ENCODE data around the gene TMEM163. TPM values are rescaled to one million over a fixed set of nuclear protein-coding genes. Genes with fewer than 3 reads are reported as not detected.
"Not testable (repeated sequence)": the region's sequence is repeated elsewhere in the genome, so short reads cannot be mapped to it uniquely, and the experiment has no call there.

The TMEM163 gene
- total RNA-seq, 2 experiments from 2014 or later, result not detected

DNA sequence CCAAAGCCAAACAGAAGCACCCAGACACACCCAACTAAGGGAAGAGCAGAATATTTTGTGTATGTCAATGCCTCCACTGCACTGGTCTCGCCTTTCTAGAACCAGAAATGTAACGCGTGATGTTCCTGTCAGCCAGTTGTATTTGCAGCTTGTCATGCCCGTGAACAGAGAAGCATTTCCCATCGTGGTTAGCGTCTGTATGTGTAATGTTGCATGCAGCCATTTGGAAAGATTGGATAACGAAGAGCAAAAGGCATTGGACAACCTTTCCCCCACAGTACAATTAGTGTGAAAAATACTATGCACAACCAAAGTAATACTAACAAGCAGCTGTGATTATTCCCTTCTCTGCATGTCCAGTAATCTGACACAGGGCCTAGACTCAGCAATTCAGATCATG lies 140.5 kb downstream of the TMEM163 start:
- no peak for DNase-seq
- Mint-ChIP-seq H3K27ac (no peak overlapping the region), H3K36me3 (no peaks in the 10 kb centered on the region), H3K9me3 (no peaks in the 10 kb centered on the region), H3K4me3 (no peak overlapping the region), H3K4me1 (peaks cover 11% of the 10 kb centered on the region), H3K27me3 (no peaks in the 10 kb centered on the region)

DNA sequence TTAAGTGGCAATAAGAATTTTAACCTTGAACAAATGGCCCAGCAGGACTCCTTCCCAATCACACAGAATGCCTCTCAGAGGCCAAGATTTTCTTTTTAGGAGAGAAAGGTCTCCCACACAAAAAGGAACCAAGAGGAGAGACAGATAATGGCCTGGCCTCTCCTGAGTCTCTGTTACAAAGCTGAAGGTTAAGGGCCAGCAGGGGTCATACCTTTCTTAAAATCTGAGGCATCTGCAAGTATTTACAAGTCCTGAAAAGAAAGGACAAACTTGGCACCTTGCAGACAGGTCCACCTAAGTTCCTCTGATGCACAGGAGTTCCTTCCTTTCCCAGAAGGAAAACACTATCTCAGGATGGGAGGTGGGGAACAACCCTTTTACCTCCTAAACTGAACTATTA lies 142.3 kb downstream of the TMEM163 start:
- H3K27me3 Mint-ChIP-seq, result no peaks in the 10 kb centered on the region
- H3K4me1 Mint-ChIP-seq, result no peaks in the 10 kb centered on the region
- no peak overlapping the region for H3K27ac Mint-ChIP-seq
- H3K36me3 Mint-ChIP-seq, result no peaks in the 10 kb centered on the region
- H3K4me3 Mint-ChIP-seq, result no peak overlapping the region
- no peak for DNase-seq
- H3K9me3 Mint-ChIP-seq, result no peaks in the 10 kb centered on the region

DNA sequence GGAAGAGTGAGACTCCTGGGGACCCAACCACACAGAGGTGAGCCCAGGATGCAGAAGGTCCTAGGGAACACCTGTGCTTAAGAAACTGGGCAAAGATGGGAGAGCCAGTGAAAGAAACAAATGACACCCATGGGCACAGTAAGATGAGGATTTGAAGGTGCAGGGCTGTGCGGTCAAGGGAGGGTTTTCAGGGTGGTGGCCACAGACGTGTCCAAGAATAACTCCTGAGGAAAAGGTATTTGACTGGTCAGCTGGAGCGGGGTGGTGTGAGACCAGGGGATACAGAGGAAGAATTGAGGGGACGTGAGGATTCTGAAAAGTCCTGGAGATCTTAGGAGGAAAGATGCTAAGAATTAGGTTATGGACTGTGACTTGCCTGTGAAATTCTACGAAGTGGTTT lies 142.9 kb downstream of the TMEM163 start:
- H3K4me1 Mint-ChIP-seq, result no peaks in the 10 kb centered on the region
- no peak for DNase-seq
- H3K27ac Mint-ChIP-seq, result no peak overlapping the region
- H3K4me3 Mint-ChIP-seq, result no peak overlapping the region
- H3K9me3 Mint-ChIP-seq, result no peaks in the 10 kb centered on the region
- H3K27me3 Mint-ChIP-seq, result no peaks in the 10 kb centered on the region
- H3K36me3 Mint-ChIP-seq, result no peaks in the 10 kb centered on the region

DNA sequence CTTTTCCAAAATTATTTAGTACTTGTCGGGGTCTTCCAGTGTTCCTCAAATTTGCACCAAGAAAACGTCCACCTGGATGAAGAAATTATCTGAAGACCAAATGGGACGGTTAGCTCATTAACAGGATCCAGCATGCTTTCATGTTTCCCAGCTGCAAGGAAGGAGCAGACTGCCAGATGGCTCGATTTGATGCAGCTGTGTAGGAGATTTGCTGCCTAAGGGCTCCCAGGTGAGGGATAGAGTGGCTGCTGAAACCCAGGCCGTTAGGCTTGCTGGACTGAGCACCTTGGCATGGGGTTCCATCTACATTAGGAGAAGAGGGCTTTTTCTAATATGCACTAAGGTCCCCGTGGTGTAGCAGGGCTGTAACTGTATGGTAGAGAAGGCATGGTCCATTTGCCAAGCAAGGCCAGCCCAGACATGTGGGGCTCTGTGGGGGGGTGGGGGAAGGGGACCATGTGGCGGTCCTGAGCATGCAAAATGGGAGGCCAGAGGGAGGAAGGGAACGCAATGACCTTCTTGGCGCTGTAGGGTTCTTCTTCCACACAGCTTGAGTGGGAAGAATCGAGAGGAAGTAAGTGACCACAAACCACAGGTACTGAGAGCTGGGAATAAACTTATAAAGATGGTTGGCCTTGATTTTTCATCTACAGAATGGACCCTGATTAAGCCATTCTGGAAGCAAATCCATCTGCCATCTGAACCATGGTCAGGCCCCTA lies 144.0 kb downstream of the TMEM163 start:
- no peak for DNase-seq
- H3K9me3 Mint-ChIP-seq, result no peaks in the 10 kb centered on the region
- no peaks in the 10 kb centered on the region for H3K4me1 Mint-ChIP-seq
- H3K27me3 Mint-ChIP-seq, result no peaks in the 10 kb centered on the region
- no peaks in the 10 kb centered on the region for H3K36me3 Mint-ChIP-seq
- no peak overlapping the region for H3K4me3 Mint-ChIP-seq
- no peak overlapping the region for H3K27ac Mint-ChIP-seq

DNA sequence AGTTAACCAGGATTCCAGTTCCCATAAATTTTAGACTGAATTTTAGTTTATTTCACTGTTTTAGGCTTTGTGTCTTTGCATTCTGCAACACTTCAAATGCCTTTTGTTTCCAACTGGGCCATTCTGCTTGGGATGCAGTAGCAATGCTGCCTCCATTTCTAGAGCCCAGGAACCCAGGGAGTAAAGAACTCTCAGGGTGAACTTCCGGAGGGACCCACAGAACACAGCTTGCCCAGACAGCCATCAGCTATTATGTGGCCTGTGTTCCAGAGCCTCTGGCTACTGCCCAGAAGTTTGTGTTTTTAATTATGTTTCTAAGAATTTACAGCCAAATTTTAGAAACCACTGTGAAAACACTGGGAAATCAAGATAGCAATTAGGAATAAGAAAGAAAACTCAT lies 145.1 kb downstream of the TMEM163 start:
- Mint-ChIP-seq H3K27me3 (no peaks in the 10 kb centered on the region), H3K9me3 (no peaks in the 10 kb centered on the region), H3K4me3 (no peak overlapping the region), H3K4me1 (no peaks in the 10 kb centered on the region), H3K36me3 (no peaks in the 10 kb centered on the region), H3K27ac (no peak overlapping the region)
- DNase-seq, result no peak

DNA sequence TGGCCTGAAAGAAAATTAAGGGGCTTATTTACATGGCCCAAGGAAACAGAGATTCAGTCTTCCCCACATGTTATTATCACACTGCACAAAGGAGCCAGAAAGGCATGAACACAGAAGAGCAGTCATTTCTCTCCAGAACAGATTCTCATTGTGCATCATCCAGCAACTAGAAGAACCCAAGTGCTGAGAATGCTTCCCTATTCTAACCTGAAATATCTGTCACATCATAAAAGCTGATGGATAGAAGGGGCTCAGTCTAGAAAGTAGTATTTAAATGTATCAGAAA lies 145.8 kb downstream of the TMEM163 start:
- Mint-ChIP-seq H3K4me1 (no peaks in the 10 kb centered on the region), H3K27ac (no peak overlapping the region), H3K36me3 (no peaks in the 10 kb centered on the region), H3K4me3 (no peak overlapping the region), H3K9me3 (no peaks in the 10 kb centered on the region), H3K27me3 (no peaks in the 10 kb centered on the region)
- no peak for DNase-seq

DNA sequence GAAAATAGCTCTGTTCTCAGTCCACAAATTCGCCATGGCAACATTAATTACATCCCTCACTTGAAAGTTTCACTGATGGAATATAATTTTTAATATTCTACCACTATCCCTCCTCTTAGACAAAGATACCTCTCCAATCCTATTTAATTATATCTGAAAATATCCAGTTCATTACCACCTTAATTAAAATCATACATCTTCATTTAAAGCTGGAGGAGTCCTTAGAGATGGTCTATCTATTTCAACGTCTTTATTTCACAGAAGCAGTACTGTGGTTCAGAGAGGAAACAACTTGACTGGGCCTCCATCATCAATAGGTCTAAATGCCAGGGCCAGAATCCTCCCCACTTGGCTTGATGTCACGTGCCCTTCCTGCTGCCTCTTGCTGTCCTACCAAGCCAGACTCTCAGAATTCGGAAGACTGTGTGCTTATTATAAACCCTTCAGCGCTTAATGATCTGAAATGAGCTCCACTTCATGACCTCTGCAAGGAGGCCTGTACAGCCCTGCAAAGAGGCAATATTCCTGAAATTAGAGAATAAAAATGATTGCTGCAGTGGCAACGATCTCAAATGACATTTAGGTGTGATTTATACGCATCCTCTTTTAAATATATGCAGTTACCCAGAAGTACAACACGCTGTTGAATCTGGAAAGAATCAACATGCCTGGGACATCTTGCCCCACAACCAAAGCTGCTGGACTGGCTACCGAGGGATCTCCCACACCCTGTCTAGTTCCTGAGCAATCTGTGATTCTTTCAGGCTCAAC lies 146.3 kb downstream of the TMEM163 start:
- no peak for DNase-seq
- no peaks in the 10 kb centered on the region for H3K27me3 Mint-ChIP-seq
- no peaks in the 10 kb centered on the region for H3K36me3 Mint-ChIP-seq
- H3K4me3 Mint-ChIP-seq, result no peak overlapping the region
- no peak overlapping the region for H3K27ac Mint-ChIP-seq
- H3K4me1 Mint-ChIP-seq, result no peaks in the 10 kb centered on the region
- no peaks in the 10 kb centered on the region for H3K9me3 Mint-ChIP-seq

DNA sequence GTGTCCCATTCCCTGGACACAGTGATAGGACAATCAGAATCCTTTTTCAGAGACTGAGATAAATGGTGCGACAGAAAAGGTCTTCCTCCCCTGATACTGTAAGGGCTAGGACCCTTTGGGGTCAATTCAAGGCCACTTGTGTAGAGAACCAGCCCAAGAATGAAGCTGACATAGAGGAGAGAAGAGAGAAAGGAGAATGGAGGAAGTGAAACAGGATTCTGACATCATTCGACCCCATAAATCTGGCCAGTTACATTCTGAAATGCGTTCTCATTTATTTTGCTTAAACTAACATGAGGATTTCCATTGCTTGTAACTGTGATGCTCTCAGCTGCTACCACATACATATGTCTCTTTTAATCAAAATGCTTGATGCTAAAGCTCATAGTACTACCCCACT lies 148.1 kb downstream of the TMEM163 start:
- no peak for DNase-seq
- Mint-ChIP-seq H3K4me1 (no peaks in the 10 kb centered on the region), H3K27me3 (peaks cover 4% of the 10 kb centered on the region), H3K4me3 (no peak overlapping the region), H3K27ac (no peak overlapping the region), H3K9me3 (no peaks in the 10 kb centered on the region), H3K36me3 (no peaks in the 10 kb centered on the region)

DNA sequence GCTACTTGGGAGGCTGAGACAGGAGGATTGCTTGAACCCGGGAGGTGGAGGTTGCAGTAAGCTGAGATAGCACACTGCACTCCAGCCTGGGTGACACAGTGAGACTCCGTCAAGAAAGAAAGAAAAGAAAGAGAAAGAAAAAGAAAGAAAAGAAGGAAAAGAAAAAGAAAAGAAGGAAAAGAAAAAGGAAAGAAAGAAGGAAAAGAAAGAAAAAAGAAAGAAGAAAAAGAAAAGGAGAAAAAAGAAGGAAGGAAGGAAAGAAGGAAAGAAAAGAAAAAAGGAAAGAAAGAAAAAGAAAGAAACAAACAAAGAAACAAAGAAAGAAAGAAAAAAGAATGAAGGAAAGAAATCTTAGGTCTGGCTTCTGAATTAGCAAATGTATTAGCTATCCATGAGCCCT lies 150.4 kb downstream of the TMEM163 start:
- no peak for DNase-seq
- no peaks in the 10 kb centered on the region for H3K9me3 Mint-ChIP-seq
- no peak overlapping the region for H3K27ac Mint-ChIP-seq
- H3K4me3 Mint-ChIP-seq, result no peak overlapping the region
- no peaks in the 10 kb centered on the region for H3K4me1 Mint-ChIP-seq
- H3K36me3 Mint-ChIP-seq, result no peaks in the 10 kb centered on the region
- H3K27me3 Mint-ChIP-seq, result peaks cover 15% of the 10 kb centered on the region

DNA sequence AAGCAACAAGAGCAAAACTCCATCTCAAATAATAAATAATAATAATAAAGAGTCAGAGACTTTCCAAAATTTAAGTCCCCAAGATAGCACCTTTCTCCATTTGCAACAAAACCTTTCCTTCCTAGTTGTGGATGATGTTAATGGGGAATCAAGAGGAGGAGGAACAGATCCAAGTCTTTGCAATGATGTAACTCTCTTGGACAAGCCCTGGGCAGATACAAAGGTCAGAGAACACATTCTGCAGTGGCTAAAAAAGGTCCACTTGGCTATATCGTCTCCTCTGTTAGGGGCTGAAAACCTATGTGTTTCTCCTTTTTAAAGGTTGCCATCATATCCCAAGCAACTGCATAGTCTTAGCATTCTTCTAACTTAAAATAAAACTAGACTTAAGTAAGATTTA lies 151.1 kb downstream of the TMEM163 start:
- Mint-ChIP-seq H3K4me3 (no peak overlapping the region), H3K27ac (no peak overlapping the region), H3K27me3 (peaks cover 23% of the 10 kb centered on the region), H3K36me3 (no peaks in the 10 kb centered on the region), H3K4me1 (no peaks in the 10 kb centered on the region), H3K9me3 (no peaks in the 10 kb centered on the region)
- DNase-seq, result no peak

DNA sequence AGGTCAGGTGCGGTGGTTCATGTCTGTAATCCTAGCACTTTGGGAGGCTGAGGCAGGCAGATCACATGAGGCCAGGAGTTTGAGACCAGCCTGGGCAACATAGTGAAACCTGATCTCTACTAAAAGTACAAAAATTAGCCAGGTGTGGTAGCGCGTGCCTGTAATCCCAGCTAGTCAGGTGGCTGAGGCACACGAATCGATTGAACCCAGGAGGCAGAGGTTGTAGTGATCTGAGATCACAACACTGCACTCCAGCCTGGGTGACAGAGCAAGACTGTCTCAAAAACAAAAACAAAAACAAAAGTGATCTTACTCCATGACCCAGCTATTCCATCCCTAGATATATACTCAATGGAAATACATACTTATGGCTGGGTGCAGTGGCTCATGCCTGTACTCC lies 153.8 kb downstream of the TMEM163 start:
- not testable (repeated sequence) for H3K36me3 Mint-ChIP-seq, DNase-seq, H3K4me1 Mint-ChIP-seq, H3K9me3 Mint-ChIP-seq, H3K4me3 Mint-ChIP-seq, H3K27ac Mint-ChIP-seq
- peaks cover 29% of the 10 kb centered on the region for H3K27me3 Mint-ChIP-seq

DNA sequence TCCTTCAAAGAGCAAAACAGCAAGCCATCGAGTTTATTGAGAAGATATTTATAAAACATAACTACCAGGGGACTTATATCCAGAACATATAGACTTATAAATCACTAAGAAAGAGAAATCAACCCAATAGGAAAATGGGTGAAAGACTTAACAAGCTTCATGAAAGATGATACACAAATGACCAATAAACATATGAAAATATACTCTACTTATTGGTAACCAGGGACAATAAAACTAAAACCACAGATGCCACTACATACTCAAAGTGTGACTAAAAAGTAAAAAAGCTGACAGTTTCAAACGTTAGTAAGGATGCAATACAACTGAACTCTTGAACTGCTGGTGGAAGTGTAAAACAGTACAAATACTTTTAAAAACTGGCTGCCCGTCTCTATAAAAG lies 154.3 kb downstream of the TMEM163 start:
- peaks cover 29% of the 10 kb centered on the region for H3K27me3 Mint-ChIP-seq

DNA sequence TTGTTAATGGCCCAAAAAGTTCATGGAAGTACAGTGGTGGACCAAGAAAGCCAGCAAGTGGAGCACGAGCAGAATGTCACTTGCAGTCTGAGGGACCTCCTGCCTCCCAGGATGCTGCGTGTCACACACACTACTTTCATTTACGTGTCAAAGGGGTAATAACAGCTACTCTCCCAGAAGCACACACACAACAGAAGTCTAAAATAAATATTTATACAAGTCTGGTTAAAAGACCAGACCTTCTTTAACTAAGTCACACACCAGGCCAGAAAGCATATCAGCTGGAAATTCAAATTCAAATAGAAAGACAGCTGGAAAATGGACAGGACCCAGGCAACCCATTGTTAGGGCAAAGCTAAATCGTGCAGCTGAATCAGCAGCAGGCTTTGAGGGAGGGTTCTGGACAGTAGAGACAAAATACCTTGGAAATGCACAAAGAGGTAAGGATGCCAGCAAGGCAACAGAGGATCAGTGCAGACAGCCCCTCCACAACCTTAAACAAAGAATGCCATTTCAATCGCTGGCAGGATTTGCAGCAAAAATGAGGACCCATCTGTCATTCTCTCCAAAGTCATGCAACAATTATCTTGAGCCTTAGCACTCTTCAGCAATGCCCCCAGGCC lies 160.5 kb downstream of the TMEM163 start:
- H3K27ac Mint-ChIP-seq, result no peak overlapping the region
- no peaks in the 10 kb centered on the region for H3K36me3 Mint-ChIP-seq
- DNase-seq, result no peak
- no peaks in the 10 kb centered on the region for H3K9me3 Mint-ChIP-seq
- H3K27me3 Mint-ChIP-seq, result peaks cover 13% of the 10 kb centered on the region
- H3K4me1 Mint-ChIP-seq, result no peaks in the 10 kb centered on the region
- no peak overlapping the region for H3K4me3 Mint-ChIP-seq

More for the DNA sequence above, 154.3 kb downstream of the TMEM163 start:
- no peak for DNase-seq
- no peaks in the 10 kb centered on the region for H3K9me3 Mint-ChIP-seq
- H3K4me3 Mint-ChIP-seq, result no peak overlapping the region
- no peaks in the 10 kb centered on the region for H3K4me1 Mint-ChIP-seq
- no peak overlapping the region for H3K27ac Mint-ChIP-seq
- H3K36me3 Mint-ChIP-seq, result no peaks in the 10 kb centered on the region

DNA sequence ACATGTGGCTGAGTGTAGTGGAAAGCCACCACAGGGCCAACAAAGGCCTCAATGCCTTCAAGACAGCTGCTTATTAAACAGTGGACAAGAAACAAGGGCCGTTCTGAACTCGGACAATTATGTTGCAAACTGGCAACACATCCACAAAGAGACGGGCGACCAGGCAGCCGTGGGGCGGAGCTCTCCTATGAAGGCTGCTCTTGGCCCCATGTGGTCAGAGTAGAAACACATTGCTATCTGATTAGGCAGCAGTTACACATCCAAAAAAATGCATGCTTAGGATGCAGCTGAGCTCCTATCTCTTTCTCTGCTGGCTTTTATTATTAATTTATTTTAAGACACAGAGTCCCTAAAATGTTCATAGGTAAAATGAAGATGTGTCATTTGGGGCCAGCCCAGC lies 163.4 kb downstream of the TMEM163 start:
- no peak overlapping the region for H3K4me3 Mint-ChIP-seq
- no peak for DNase-seq
- H3K27me3 Mint-ChIP-seq, result no peaks in the 10 kb centered on the region
- no peaks in the 10 kb centered on the region for H3K36me3 Mint-ChIP-seq
- H3K4me1 Mint-ChIP-seq, result no peaks in the 10 kb centered on the region
- H3K9me3 Mint-ChIP-seq, result no peaks in the 10 kb centered on the region
- H3K27ac Mint-ChIP-seq, result no peak overlapping the region

DNA sequence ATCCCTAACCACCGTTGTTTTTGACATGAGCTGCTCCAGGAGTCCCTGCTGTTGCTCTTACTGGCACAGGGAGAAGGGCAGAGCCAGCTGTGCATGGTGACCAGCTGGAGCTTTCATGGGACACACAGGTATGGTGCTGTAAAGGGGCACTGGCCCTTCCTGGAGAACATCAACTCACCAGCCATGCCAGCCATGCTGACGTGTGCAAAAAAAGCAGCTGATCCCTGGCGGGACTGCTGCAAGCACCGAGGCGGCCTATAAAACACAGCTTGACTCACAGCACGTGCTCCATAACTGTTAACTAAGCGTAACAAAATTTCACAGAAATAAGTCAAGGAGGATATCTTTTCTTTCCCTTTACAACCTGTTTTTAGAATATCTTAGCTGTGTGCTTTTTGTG lies 165.1 kb downstream of the TMEM163 start:
- Mint-ChIP-seq H3K9me3 (no peaks in the 10 kb centered on the region), H3K36me3 (no peaks in the 10 kb centered on the region), H3K4me1 (no peaks in the 10 kb centered on the region), H3K4me3 (no peak overlapping the region), H3K27me3 (no peaks in the 10 kb centered on the region), H3K27ac (no peak overlapping the region)
- DNase-seq, result no peak
